Endodermal cell (in vitro differentiated cells): ENCODE data around the gene KIAA0040. TPM values are rescaled to one million over a fixed set of nuclear protein-coding genes. Genes with fewer than 3 reads are reported as not detected.

Experiments
- DNase-seq: peaks from one replicate; pipeline ENCODE4 v3.0.0-alpha.2; 2017
- H3K27ac ChIP-seq: 2 replicates; pipeline ENCODE4 v1.5.1; 2013; ENCODE audit warnings: mild to moderate bottlenecking, low read depth, low read length, moderate library complexity
- H3K27me3 ChIP-seq: 2 replicates; pipeline ENCODE4 v1.6.1; 2013; ENCODE audit warnings: mild to moderate bottlenecking, low read length, moderate library complexity; ENCODE audit not compliant: insufficient read depth, control insufficient read depth, poor library complexity, severe bottlenecking
- H3K36me3 ChIP-seq: 2 replicates; pipeline ENCODE4 v1.7.0; 2013; ENCODE audit warnings: mild to moderate bottlenecking, low read length, moderate library complexity; ENCODE audit not compliant: control insufficient read depth, insufficient read depth
- H3K4me1 ChIP-seq: one replicate; pipeline ENCODE4 v1.7.0; 2013; ENCODE audit warnings: low read length; ENCODE audit not compliant: control insufficient read depth, insufficient read depth
- H3K4me3 ChIP-seq: 2 replicates; pipeline ENCODE4 v1.5.1; 2013; ENCODE audit warnings: mild to moderate bottlenecking, low read length, moderate library complexity
- H3K9ac ChIP-seq: 2 replicates; pipeline ENCODE4 v1.6.1; 2013; ENCODE audit warnings: mild to moderate bottlenecking, low read length, moderate library complexity; ENCODE audit not compliant: poor library complexity, severe bottlenecking; ENCODE audit errors: extremely low read depth
- H3K9me3 ChIP-seq: 2 replicates; pipeline ENCODE4 v1.6.1; 2013; ENCODE audit warnings: mild to moderate bottlenecking, low read length, moderate library complexity; ENCODE audit not compliant: control insufficient read depth
- H3K27ac Mint-ChIP-seq: 2 replicates; pipeline ENCODE4 v1.8.0; 2020; ENCODE audit warnings: mixed read lengths
- H3K27me3 Mint-ChIP-seq: 2 replicates; pipeline ENCODE4 v1.8.0; 2021; ENCODE audit warnings: mild to moderate bottlenecking, mixed read lengths; ENCODE audit not compliant: insufficient read depth
- H3K36me3 Mint-ChIP-seq: 2 replicates; pipeline ENCODE4 v1.8.0; 2020; ENCODE audit warnings: low read depth, mixed read lengths
- H3K4me1 Mint-ChIP-seq: 2 replicates; pipeline ENCODE4 v1.8.0; 2020; ENCODE audit warnings: mixed read lengths
- H3K4me3 Mint-ChIP-seq: 2 replicates; pipeline ENCODE4 v1.8.0; 2020; ENCODE audit warnings: mild to moderate bottlenecking, moderate library complexity, mixed read lengths
- H3K9me3 Mint-ChIP-seq: 2 replicates; pipeline ENCODE4 v1.8.0; 2020; ENCODE audit warnings: mild to moderate bottlenecking, mixed read lengths
- WGBS, 2 experiments: methylation state at CpG; one replicate each; pipeline versions ENCODE4 v1.1.5 to v1.1.7; 2013; ENCODE audit warnings: missing lambda C conversion rate in 2 of 2, mixed read lengths in 1 of 2; ENCODE audit not compliant: insufficient coverage in 1 of 2, insufficient read length in 1 of 2; 5-methylcytosine and 5-hydroxymethylcytosine counted together
- total RNA-seq, 2 donors: library from RNA; stranded (reverse); fragmentation: NEBNext Ultra II Directional in 1 of 2; extraction: Animal tissue kit (Norgen Biotek cat#: 25700) in 1 of 2; gene quantifications; 2 replicates in 1 of 2; 3 replicates in 1 of 2; pipeline ENCODE4 v1.2.1, GENCODE V29; 2021
- TF ChIP-seq, protein P1 (sequence below): fragments of 200-600 bp; sonication (generic); conservative IDR thresholded peaks from 2 replicates; pipeline ENCODE4 v1.5.0; 2021; ENCODE audit warnings: antibody characterized with exemption, mild to moderate bottlenecking

The KIAA0040 gene
- total RNA-seq, 2 donors from 2014 or later = 9.2 to 12.9 TPM

DNA sequence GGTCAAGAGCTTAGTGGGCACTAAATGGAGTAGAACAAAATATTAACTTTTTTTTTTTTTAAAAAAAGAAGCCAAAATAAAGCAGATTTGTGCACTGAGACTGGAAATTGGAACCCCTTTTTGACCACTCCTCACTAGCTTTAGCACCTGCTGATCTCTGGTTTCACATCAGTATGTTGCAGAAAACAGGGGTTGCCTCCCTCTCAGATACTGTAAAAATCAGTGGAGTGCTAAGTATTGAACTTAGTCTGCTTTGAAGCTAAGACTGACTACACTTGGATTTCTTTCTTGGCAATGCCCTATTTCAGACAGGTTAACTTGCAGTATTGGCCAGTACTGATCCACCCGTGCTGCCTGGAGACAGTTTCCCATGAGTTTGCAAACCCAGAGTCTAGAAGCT, 2.7 kb upstream of the KIAA0040 start:
- Mint-ChIP-seq H3K9me3 (no peaks in the 10 kb centered on the region), H3K36me3 (no peaks in the 10 kb centered on the region), H3K4me1 (peaks cover 18% of the 10 kb centered on the region), H3K27me3 (peaks cover 31% of the 10 kb centered on the region), H3K4me3 (no peak overlapping the region), H3K27ac (no peak overlapping the region)
- Histone ChIP-seq H3K4me1 (no peaks in the 10 kb centered on the region), H3K27me3 (peaks cover 31% of the 10 kb centered on the region), H3K9me3 (no peaks in the 10 kb centered on the region), H3K27ac (no peak overlapping the region), H3K4me3 (no peak overlapping the region), H3K36me3 (no peaks in the 10 kb centered on the region), H3K9ac (no peak overlapping the region)
- no peak for DNase-seq
- 0% methylated on average over 1 of the region's 1 CpG for WGBS, 2 experiments
- TF ChIP-seq, protein P1, sequence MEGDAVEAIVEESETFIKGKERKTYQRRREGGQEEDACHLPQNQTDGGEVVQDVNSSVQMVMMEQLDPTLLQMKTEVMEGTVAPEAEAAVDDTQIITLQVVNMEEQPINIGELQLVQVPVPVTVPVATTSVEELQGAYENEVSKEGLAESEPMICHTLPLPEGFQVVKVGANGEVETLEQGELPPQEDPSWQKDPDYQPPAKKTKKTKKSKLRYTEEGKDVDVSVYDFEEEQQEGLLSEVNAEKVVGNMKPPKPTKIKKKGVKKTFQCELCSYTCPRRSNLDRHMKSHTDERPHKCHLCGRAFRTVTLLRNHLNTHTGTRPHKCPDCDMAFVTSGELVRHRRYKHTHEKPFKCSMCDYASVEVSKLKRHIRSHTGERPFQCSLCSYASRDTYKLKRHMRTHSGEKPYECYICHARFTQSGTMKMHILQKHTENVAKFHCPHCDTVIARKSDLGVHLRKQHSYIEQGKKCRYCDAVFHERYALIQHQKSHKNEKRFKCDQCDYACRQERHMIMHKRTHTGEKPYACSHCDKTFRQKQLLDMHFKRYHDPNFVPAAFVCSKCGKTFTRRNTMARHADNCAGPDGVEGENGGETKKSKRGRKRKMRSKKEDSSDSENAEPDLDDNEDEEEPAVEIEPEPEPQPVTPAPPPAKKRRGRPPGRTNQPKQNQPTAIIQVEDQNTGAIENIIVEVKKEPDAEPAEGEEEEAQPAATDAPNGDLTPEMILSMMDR = no peak

DNA sequence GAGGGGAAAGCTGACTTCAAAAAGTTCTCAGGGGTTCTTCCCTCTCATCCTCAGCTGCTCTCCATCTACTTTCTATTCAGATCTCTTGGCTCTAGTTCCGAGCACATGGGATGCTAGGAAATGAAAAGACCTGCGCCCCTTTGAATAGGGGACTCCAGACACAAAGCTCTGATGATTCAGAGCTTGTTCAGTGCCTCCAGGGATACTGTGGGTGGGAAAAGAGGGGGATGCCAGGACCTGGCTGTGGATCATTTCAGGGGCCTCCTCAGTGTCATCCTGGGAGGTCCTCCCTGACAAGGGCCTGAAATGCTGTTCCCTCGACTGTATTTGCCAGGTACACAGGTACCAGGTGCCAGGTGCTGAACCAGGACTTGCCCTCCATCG, 943 bp upstream of the KIAA0040 start:
- no peak overlapping the region for H3K9ac ChIP-seq
- no peaks in the 10 kb centered on the region for H3K4me1 ChIP-seq
- WGBS, 2 experiments = 71 to 82% methylated on average over 3 to 4 of the region's 4 CpGs
- no peak for DNase-seq
- Mint-ChIP-seq H3K9me3 (no peaks in the 10 kb centered on the region), H3K27ac (no peak overlapping the region), H3K27me3 (peaks cover 29% of the 10 kb centered on the region), H3K4me3 (peak overlapping the region; percentile 71), H3K36me3 (no peaks in the 10 kb centered on the region), H3K4me1 (peaks cover 19% of the 10 kb centered on the region)
- TF ChIP-seq, protein P1 = no peak
- H3K36me3 ChIP-seq = no peaks in the 10 kb centered on the region
- H3K27ac ChIP-seq = no peak overlapping the region
- peaks cover 31% of the 10 kb centered on the region for H3K27me3 ChIP-seq
- H3K4me3 ChIP-seq = peak overlapping the region; percentile 94
- no peaks in the 10 kb centered on the region for H3K9me3 ChIP-seq

- no peaks in the 10 kb centered on the region for H3K9me3 ChIP-seq
- H3K4me3 Mint-ChIP-seq = peak overlapping the region; percentile 71
- H3K4me1 ChIP-seq = no peaks in the 10 kb centered on the region
- no peaks in the 10 kb centered on the region for H3K36me3 ChIP-seq
- H3K9ac ChIP-seq = peak overlapping the region; percentile 48
- DNase-seq = peak; percentile 74
- peak overlapping the region; percentile 53 for H3K27ac Mint-ChIP-seq
- no peaks in the 10 kb centered on the region for H3K9me3 Mint-ChIP-seq
- no peaks in the 10 kb centered on the region for H3K36me3 Mint-ChIP-seq
- peak overlapping the region; percentile 94 for H3K4me3 ChIP-seq
- H3K4me1 Mint-ChIP-seq = peaks cover 19% of the 10 kb centered on the region
- H3K27ac ChIP-seq = no peak overlapping the region
- TF ChIP-seq, protein P1 = no peak
- peaks cover 26% of the 10 kb centered on the region for H3K27me3 Mint-ChIP-seq
- 5 to 8% methylated on average over 10 to 17 of the region's 17 CpGs for WGBS, 2 experiments
- H3K27me3 ChIP-seq = peaks cover 31% of the 10 kb centered on the region
These were observed 406 bp downstream of the KIAA0040 start for GRCh38 chr1:175192111-175192629.
